Chondrocyte (in vitro differentiated cells): ENCODE data around the gene KLF15. TPM values are rescaled to one million over a fixed set of nuclear protein-coding genes. Genes with fewer than 3 reads are reported as not detected.

Experiments used
- DNase-seq: peaks from one replicate; pipeline ENCODE4 v3.0.0; 2021; ENCODE audit warnings: mixed read lengths, low spot score
- H3K27ac Mint-ChIP-seq: one replicate; pipeline ENCODE4 v1.8.0; 2021; ENCODE audit warnings: mild to moderate bottlenecking, moderate library complexity, mixed read lengths; ENCODE audit not compliant: unreplicated experiment
- H3K27me3 Mint-ChIP-seq: 2 replicates; pipeline ENCODE4 v1.8.0; 2021; ENCODE audit warnings: low read depth, mixed read lengths
- H3K36me3 Mint-ChIP-seq: 2 replicates; pipeline ENCODE4 v1.8.0; 2021; ENCODE audit warnings: low read depth, mixed read lengths
- H3K4me1 Mint-ChIP-seq: 2 replicates; pipeline ENCODE4 v1.8.0; 2021; ENCODE audit warnings: low read depth, mild to moderate bottlenecking, mixed read lengths
- H3K4me3 Mint-ChIP-seq: one replicate; pipeline ENCODE4 v1.8.0; 2021; ENCODE audit warnings: mild to moderate bottlenecking, moderate library complexity, mixed read lengths; ENCODE audit not compliant: unreplicated experiment
- H3K9me3 Mint-ChIP-seq: 2 replicates; pipeline ENCODE4 v1.8.0; 2021; ENCODE audit warnings: low read depth, mixed read lengths
- total RNA-seq: library from RNA; stranded (reverse); gene quantifications from 3 replicates; pipeline ENCODE4 v1.2.1, GENCODE V29; 2021
- TF ChIP-seq, protein P1 (sequence below): fragments of 200-600 bp; sonication (generic); IDR thresholded peaks from 2 replicates; pipeline ENCODE4 v1.5.0; 2021; ENCODE audit warnings: antibody characterized with exemption, mild to moderate bottlenecking, moderate library complexity

Gene KLF15
- total RNA-seq, 1 donor from 2014 or later, result 1.3 TPM

DNA sequence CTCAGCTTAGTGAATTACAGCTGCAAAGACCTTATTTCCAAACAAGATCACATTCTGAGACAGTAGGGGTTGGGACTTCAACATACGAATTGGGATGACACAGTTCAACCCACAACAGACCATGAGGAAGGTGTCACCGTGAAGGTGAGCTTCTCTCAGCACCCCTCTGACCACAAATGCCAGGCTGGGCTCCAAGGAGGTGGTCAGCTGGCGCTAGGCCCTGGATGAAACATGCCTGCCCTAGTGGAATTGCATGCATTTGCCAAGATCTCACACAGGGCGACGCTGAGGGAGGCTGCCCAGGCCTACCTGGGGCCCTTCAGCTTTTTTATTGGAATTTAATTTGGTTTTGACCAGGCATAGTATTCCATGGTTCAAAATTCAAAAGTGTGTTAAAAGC, 39.3 kb upstream of the KLF15 start:
- TF ChIP-seq, protein P1, sequence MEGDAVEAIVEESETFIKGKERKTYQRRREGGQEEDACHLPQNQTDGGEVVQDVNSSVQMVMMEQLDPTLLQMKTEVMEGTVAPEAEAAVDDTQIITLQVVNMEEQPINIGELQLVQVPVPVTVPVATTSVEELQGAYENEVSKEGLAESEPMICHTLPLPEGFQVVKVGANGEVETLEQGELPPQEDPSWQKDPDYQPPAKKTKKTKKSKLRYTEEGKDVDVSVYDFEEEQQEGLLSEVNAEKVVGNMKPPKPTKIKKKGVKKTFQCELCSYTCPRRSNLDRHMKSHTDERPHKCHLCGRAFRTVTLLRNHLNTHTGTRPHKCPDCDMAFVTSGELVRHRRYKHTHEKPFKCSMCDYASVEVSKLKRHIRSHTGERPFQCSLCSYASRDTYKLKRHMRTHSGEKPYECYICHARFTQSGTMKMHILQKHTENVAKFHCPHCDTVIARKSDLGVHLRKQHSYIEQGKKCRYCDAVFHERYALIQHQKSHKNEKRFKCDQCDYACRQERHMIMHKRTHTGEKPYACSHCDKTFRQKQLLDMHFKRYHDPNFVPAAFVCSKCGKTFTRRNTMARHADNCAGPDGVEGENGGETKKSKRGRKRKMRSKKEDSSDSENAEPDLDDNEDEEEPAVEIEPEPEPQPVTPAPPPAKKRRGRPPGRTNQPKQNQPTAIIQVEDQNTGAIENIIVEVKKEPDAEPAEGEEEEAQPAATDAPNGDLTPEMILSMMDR, result no peak
- Mint-ChIP-seq H3K27me3 (peaks cover 26% of the 10 kb centered on the region), H3K4me3 (no peak overlapping the region), H3K9me3 (no peaks in the 10 kb centered on the region), H3K36me3 (peaks cover 4% of the 10 kb centered on the region), H3K4me1 (no peaks in the 10 kb centered on the region), H3K27ac (no peak overlapping the region)
- DNase-seq, result no peak

DNA sequence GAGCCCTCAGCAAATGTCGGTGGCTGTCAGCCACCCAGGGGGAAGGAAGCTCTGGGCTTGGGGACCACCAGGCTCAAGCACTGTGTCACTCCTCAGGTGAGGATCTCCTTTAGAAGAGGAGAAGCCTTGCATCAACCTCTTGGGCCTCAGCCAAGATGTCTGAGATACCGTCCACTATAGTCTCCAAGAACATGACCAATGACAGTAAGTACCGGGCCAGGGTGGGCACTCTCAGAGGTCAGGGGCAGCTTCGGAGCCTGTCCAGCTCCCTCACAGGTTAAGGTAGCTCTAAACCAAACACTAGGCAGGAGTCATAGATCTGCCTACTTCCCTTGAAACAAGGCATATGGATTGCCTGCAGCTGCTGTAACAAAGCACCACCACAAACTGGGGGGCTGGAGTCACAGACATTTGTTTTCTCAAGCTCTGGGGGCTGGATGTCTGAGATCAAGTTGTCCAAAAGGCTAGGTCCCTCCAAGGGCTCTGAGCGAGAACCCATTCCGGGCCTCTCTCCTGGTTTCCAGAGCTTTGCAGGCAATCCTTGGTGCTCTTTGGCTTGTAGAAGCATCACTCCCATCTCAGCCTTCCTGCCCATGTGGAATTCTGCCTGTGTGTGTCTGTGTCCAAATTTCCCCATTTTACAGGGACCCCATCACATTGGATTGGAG, 38.8 kb upstream of the KLF15 start:
- Mint-ChIP-seq H3K27me3 (peaks cover 26% of the 10 kb centered on the region), H3K4me3 (no peak overlapping the region), H3K9me3 (no peaks in the 10 kb centered on the region), H3K4me1 (no peaks in the 10 kb centered on the region), H3K27ac (no peak overlapping the region), H3K36me3 (peaks cover 4% of the 10 kb centered on the region)
- TF ChIP-seq, protein P1, result no peak
- DNase-seq, result peak; percentile 21

GRCh38 chr3:126394977-126395321, 37.7 kb upstream of the KLF15 start:
- TF ChIP-seq, protein P1, result no peak
- no peaks in the 10 kb centered on the region for H3K4me1 Mint-ChIP-seq
- H3K9me3 Mint-ChIP-seq, result no peaks in the 10 kb centered on the region
- H3K36me3 Mint-ChIP-seq, result peaks cover 4% of the 10 kb centered on the region
- H3K27ac Mint-ChIP-seq, result no peak overlapping the region
- DNase-seq, result no peak
- peaks cover 30% of the 10 kb centered on the region for H3K27me3 Mint-ChIP-seq
- no peak overlapping the region for H3K4me3 Mint-ChIP-seq

GRCh38 chr3:126394179-126394976, 37.2 kb upstream of the KLF15 start, which contains the start of gene CFAP100:
CFAP100 (plus strand) TSS chr3:126394909; CDS start chr3:126396001, 1,092 bp downstream.
- DNase-seq, result peak; percentile 79
- H3K4me1 Mint-ChIP-seq, result peaks cover 3% of the 10 kb centered on the region
- no peak within 1 kb of the TSS for H3K4me3 Mint-ChIP-seq
- peaks cover 4% of the 10 kb centered on the region for H3K36me3 Mint-ChIP-seq
- H3K9me3 Mint-ChIP-seq, result no peaks in the 10 kb centered on the region
- H3K27ac Mint-ChIP-seq, result no peak within 1 kb of the TSS
- TF ChIP-seq, protein P1, result no peak
- H3K27me3 Mint-ChIP-seq, result peaks cover 30% of the 10 kb centered on the region

DNA sequence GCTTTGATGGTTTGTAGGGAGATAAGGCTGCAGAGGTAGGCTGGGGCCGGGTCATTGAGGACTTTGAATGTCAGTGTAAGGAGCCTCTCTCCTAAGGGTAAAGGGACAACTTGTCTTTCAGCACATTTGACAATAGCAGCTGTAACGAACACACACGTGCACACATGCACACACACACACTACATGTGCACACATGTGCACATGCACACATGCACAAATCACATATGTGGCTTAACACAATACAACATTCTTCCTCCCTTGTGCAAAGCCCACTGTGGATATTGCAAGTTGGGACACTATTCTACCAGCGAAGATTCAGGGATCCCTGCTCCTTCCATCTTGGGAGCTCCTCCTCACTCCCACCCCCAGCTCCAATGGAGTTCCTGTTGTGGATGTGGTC, 36.4 kb upstream of the KLF15 start:
- Mint-ChIP-seq H3K4me1 (peaks cover 3% of the 10 kb centered on the region), H3K27me3 (peaks cover 27% of the 10 kb centered on the region), H3K27ac (no peak overlapping the region), H3K9me3 (no peaks in the 10 kb centered on the region), H3K4me3 (no peak overlapping the region), H3K36me3 (no peaks in the 10 kb centered on the region)
- no peak for DNase-seq
- TF ChIP-seq, protein P1, result no peak
